Smooth muscle cell (in vitro differentiated cells): ENCODE data around the gene EDDM13. TPM values are rescaled to one million over a fixed set of nuclear protein-coding genes. Genes with fewer than 3 reads are reported as not detected.

Source experiments
- DNase-seq: peaks from one replicate; lab custom pipeline; 2025; ENCODE audit not compliant: unreplicated experiment; lab: John Stamatoyannopoulos, UW
- H2AFZ ChIP-seq: fragments of 200-600 bp; sonication (generic); 2 replicates; pipeline ENCODE4 v1.6.0; 2016; ENCODE audit warnings: antibody characterized with exemption, low read depth, mild to moderate bottlenecking
- H3F3A ChIP-seq: fragments of 200-600 bp; sonication (generic); 2 replicates; pipeline ENCODE4 v1.6.0; 2017; ENCODE audit warnings: antibody characterized with exemption, low read depth
- H3K27ac ChIP-seq: fragments of 200-600 bp; sonication (generic); 2 replicates; pipeline ENCODE4 v1.5.1; 2016; ENCODE audit warnings: low read depth, mild to moderate bottlenecking
- H3K27me3 ChIP-seq: fragments of 200-600 bp; sonication (generic); 2 replicates; pipeline ENCODE4 v1.6.1; 2016; ENCODE audit warnings: low read depth, mild to moderate bottlenecking
- H3K36me3 ChIP-seq: fragments of 200-600 bp; sonication (generic); 2 replicates; pipeline ENCODE4 v1.5.1; 2016; ENCODE audit warnings: low read depth
- H3K4me1 ChIP-seq: fragments of 200-600 bp; sonication (generic); 2 replicates; pipeline ENCODE4 v1.5.1; 2016; ENCODE audit warnings: low read depth
- H3K4me2 ChIP-seq: fragments of 200-600 bp; sonication (generic); 2 replicates; pipeline ENCODE4 v1.6.0; 2016; ENCODE audit warnings: mild to moderate bottlenecking
- H3K4me3 ChIP-seq: fragments of 200-600 bp; sonication (generic); 2 replicates; pipeline ENCODE4 v1.5.1; 2016; ENCODE audit warnings: mild to moderate bottlenecking
- H3K79me2 ChIP-seq: fragments of 200-600 bp; sonication (generic); 2 replicates; pipeline ENCODE4 v1.6.0; 2016; ENCODE audit warnings: low read depth, mild to moderate bottlenecking
- H3K9ac ChIP-seq: fragments of 200-600 bp; sonication (generic); 2 replicates; pipeline ENCODE4 v1.6.0; 2016; ENCODE audit warnings: low read depth
- H3K9me3 ChIP-seq: fragments of 200-600 bp; sonication (generic); replicated peaks from 2 replicates; pipeline ENCODE4 v1.5.1; 2016; ENCODE audit warnings: low read depth
- H4K20me1 ChIP-seq: fragments of 200-600 bp; sonication (generic); 2 replicates; pipeline ENCODE4 v1.6.0; 2016; ENCODE audit warnings: low read depth
- WGBS: methylation state at CpG from one replicate; pipeline ENCODE4 v1.1.7; 2016; ENCODE audit warnings: low lambda C conversion rate; 5-methylcytosine and 5-hydroxymethylcytosine counted together
- polyA plus RNA-seq: library from polyadenylated mRNA; unstranded; fragments of >200 nt; fragmentation: Nextera tagmentation; extraction: Ambion mirVana; gene quantifications from 2 replicates; pipeline ENCODE4 v1.2.1, GENCODE V29; 2016
- total RNA-seq: library from RNA; depleted of rRNA; stranded (reverse); fragments of >200 nt; gene quantifications from 2 replicates; pipeline ENCODE4 v1.2.3, GENCODE V29; 2014
- TF ChIP-seq, protein P1 (sequence below): fragments of 200-600 bp; sonication (generic); IDR thresholded peaks from 2 replicates; pipeline ENCODE4 v1.5.1; 2017; ENCODE audit warnings: borderline replicate concordance, mild to moderate bottlenecking, antibody characterized with exemption; ENCODE audit not compliant: insufficient read depth, poor library complexity, severe bottlenecking

EDDM13 gene
- total and polyA plus RNA-seq, 2 experiments from 2014 or later = 0.58 TPM; not detected in 1

DNA sequence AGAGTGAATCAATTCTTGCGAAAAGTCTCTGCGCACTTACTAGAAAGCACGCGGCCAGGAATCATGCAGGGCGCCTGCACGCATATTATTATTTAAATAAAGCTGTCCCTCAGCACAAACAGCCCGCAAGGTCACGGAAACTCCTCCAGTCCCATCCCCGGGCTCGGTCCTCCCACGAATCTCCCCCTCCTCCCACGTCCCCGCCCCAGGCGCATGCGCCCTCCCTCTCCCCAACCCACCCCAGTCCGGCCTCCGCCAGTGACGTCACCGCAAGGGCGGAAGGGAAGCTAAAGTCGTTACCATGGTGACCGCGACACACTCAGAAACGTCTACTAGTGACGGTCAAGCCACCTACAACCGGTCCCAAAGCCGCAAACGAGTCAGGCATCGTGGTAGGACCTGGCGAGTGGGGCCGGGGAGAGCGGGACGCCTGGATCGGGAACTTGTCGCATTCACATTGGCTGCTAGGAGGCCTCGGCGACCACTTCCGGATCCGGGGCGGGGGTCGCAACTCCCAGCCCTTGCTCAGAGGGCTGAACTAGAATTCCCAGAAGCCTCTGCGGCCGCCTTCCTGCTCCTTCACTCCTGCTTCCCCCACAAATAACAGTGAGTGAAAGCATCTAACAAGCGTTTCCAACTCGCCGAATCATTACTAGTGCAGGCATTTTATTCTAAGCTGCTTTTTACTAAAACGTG, 42.0 kb downstream of the EDDM13 start, which contains the start of gene ZSCAN5A:
TSS of gene ZSCAN5A (minus strand) at position 459 of the 696 bp plus-strand sequence. CDS start 89,793 bp downstream, outside the sequence.
- peak within 1 kb of the TSS; percentile 77 for H3K4me3 ChIP-seq
- no peaks in the 10 kb centered on the region for H3K9me3 ChIP-seq
- TF ChIP-seq, protein P1, sequence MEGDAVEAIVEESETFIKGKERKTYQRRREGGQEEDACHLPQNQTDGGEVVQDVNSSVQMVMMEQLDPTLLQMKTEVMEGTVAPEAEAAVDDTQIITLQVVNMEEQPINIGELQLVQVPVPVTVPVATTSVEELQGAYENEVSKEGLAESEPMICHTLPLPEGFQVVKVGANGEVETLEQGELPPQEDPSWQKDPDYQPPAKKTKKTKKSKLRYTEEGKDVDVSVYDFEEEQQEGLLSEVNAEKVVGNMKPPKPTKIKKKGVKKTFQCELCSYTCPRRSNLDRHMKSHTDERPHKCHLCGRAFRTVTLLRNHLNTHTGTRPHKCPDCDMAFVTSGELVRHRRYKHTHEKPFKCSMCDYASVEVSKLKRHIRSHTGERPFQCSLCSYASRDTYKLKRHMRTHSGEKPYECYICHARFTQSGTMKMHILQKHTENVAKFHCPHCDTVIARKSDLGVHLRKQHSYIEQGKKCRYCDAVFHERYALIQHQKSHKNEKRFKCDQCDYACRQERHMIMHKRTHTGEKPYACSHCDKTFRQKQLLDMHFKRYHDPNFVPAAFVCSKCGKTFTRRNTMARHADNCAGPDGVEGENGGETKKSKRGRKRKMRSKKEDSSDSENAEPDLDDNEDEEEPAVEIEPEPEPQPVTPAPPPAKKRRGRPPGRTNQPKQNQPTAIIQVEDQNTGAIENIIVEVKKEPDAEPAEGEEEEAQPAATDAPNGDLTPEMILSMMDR = no peak
- H3F3A ChIP-seq = no peaks in the 10 kb centered on the region
- no peaks in the 10 kb centered on the region for H4K20me1 ChIP-seq
- H3K4me1 ChIP-seq = peaks cover 8% of the 10 kb centered on the region
- no peaks in the 10 kb centered on the region for H3K36me3 ChIP-seq
- H3K79me2 ChIP-seq = peaks cover 11% of the 10 kb centered on the region
- WGBS = 1% methylated on average over 43 of the region's 47 CpGs
- peak within 1 kb of the TSS; percentile 95 for H3K9ac ChIP-seq
- H2AFZ ChIP-seq = peak within 1 kb of the TSS; percentile 81
- peak within 1 kb of the TSS; percentile 95 for H3K4me2 ChIP-seq
- no peaks in the 10 kb centered on the region for H3K27me3 ChIP-seq
- peak within 1 kb of the TSS; percentile 97 for H3K27ac ChIP-seq
- peak; percentile 100 for DNase-seq

DNA sequence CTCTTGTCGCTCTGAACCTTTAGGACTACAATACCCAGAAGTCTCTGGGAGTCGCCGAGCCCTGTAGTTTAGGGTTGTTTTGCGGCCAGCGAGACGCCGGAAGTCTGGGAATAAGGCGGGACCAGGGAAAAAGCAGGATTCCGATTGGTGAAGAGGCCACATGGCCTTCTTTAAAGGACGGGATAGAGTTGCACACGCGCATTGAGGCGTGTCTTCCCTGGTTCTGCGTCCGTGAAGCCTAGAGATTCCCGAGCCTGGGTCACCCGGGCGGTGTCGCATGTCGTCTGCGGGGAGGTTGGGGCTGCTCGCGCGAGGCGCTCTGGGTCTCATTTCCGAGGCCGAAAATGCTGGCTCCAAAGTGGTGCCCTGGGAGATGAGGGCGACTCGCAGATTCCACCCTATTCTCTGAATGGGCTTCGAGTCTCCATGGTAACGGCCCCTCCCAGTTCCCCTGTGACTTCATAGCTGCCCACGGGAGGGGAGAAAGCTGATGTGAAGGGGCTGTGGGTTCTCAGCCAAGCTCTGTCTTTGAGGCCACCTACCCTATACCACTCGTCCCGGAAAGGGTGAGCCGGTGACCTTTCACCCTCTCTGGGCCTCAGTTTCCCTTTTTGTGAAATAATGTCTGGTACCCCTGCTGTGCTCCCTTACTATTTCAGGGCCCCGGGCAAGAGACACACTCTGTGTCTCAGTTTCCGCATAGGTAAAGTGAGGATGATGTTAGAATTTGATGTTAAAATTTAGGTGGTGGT, 42.7 kb downstream of the EDDM13 start:
- 4% methylated on average over 37 of the region's 37 CpGs for WGBS

DNA sequence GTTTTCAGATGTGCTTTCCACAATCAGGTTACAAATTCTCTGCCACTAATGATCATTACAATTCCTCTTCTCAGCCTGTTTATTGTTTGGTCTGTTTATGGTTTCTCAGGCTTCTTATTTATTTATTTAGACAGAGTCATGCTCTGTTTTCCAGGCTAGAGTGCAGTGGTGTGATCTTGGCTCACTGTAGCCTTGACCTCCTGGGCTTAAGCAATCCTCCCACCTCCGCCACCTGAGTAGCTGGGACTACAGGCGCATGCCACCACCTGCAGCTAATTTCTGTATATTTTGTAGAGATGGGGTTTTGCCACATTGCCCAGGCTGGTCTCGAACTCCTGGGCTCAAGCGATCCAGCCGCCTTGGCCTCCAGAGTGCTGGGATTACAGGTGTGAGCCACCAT, 44.2 kb downstream of the EDDM13 start:
- H3K27me3 ChIP-seq = no peaks in the 10 kb centered on the region
- H3K4me3 ChIP-seq = no peak overlapping the region
- peaks cover 8% of the 10 kb centered on the region for H3K4me1 ChIP-seq
- no peaks in the 10 kb centered on the region for H3K9me3 ChIP-seq
- H3K9ac ChIP-seq = no peak overlapping the region
- TF ChIP-seq, protein P1 = no peak
- peaks cover 11% of the 10 kb centered on the region for H3K79me2 ChIP-seq
- H3K27ac ChIP-seq = no peak overlapping the region
- no peaks in the 10 kb centered on the region for H4K20me1 ChIP-seq
- DNase-seq = no peak
- H2AFZ ChIP-seq = no peak overlapping the region
- H3K36me3 ChIP-seq = no peaks in the 10 kb centered on the region
- WGBS = 93% methylated on average over 5 of the region's 5 CpGs
- no peak overlapping the region for H3K4me2 ChIP-seq
- no peaks in the 10 kb centered on the region for H3F3A ChIP-seq

More for the DNA sequence above, 42.7 kb downstream of the EDDM13 start:
- H3K79me2 ChIP-seq = peaks cover 11% of the 10 kb centered on the region
- H3K4me3 ChIP-seq = peak overlapping the region; percentile 77
- H3F3A ChIP-seq = no peaks in the 10 kb centered on the region
- peaks cover 8% of the 10 kb centered on the region for H3K4me1 ChIP-seq
- peak overlapping the region; percentile 95 for H3K9ac ChIP-seq
- H3K4me2 ChIP-seq = peak overlapping the region; percentile 95
- peak overlapping the region; percentile 81 for H2AFZ ChIP-seq
- no peaks in the 10 kb centered on the region for H3K36me3 ChIP-seq
- H3K27ac ChIP-seq = peak overlapping the region; percentile 97
- peak; percentile 89 for DNase-seq
- no peaks in the 10 kb centered on the region for H4K20me1 ChIP-seq
- no peaks in the 10 kb centered on the region for H3K9me3 ChIP-seq
- TF ChIP-seq, protein P1 = no peak
- H3K27me3 ChIP-seq = no peaks in the 10 kb centered on the region
